Cerebellar cortex (tissue), 1 donor: ENCODE results near the gene USPL1.
"Not testable (repeated sequence)": the region's sequence is repeated elsewhere in the genome, so short reads cannot be mapped to it uniquely, and the experiment has no call there.

Experiments used
- DNase-seq: peaks from one replicate; pipeline ENCODE4 v3.0.0-alpha.2; 2015; ENCODE audit warnings: low spot score

The USPL1 gene

DNA sequence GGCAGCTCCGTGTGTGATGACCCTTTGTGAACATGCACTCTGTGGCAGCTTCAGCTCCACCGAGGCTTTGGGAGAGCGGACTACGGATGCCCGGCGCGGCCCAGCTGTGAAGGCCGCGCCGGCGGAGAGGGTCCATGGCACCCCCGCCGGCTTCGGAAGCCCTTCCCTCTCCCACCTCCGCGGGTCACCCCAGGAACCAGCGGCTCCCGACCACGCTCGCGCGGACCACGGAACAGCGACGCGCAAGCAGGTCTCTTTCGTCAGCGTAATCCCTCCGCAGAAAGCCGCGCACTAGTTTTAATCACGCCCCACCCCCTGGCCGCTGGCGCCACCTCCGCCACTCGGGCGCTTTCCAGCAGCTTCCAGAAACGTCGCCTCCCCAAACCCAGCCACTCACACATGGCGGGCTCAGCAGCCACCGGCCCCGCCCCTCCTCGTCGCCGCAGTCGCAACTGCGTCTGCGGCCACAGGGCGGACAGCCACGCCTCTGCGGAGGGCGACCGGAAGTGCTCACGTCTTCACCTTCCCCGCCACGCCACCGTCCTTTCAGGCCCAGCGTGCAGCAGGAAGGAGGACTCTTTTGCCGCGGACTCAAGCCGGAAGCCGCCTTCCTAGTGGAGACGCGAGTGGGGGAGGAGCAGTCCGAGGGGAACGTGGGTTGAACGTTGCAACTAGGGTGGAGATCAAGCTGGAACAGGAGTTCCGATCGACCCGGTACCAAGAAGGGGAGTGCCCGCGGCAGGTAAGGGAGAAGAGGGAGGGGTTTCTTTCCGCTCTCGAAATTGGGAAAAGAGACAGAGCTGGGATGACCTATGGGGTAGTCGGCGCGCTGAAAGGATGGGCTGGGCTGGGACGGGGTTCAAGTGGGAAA is at the start of gene USPL1:
USPL1 (plus strand) TSS at position 606 of the 871 bp plus-strand sequence. CDS start 3,221 bp downstream, outside the sequence.
- DNase-seq, result peak; percentile 96

DNA sequence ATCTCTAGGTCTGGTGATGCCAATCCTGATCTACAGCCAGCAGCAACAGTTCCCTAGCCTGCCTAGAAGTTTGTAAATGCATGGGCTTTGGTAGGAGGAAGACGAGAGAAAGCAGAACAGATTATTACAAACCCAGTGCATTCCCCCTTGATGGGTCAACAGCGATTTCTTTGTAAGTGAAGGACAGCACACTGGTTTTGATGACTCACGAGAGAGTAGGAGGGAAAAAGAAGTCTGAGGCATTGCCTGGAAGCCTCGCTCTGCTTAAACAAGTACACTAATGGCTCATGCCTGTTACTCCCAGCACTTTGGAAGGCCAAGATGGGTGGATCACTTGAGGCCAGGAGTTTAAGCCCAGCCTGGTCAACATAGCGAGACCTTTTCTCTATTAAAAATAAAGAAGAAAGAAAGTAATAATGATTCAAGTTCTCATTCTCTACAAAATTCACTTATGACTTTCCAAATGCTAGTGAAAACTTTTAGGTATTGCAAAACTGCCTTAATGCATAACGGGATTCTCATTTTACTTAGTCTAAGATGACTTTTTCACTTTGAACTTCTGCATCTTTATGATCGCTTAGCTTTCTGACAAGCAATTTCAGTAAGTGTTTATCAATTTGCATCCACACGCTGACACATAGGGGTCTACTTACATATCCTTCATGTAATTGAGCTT is 47.7 kb upstream of the USPL1 start:
- DNase-seq, result no peak

DNA sequence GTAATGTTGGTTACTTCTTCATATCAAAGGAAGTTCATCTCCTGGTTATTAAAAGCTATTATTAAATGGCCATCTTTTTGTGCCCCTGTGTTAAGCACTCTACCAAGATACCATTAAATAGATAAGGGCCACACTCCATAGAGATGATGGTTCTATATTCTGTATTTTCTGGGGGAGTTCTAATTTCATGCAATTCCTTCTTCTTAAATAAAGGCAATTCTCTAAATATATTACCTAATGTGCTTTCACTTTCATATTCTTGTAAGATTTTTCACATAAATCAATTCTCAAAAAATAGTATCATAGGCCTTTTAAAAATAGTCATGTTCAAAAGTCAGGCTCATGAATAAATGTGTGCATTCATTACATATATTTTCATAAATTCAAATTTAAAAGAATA is 47.0 kb upstream of the USPL1 start:
- no peak for DNase-seq

DNA sequence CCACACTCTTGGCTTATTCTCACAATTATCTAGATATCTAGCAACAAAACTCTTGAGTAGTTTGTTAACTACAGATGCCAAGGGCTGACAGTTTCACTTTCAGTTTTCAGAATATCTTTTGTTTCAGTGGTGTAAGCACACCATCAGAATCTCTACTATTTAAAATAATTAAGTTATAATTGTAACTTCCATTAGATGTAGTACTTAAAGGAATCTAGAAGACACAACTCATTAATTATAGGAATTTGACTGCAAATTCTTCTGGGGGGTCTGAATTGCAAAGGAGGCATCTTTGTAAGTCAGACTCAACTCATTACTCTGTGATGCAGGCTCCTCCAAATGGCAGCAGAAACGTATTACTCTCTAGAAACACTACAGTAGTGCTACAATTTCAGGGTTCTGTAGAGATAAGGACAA is 44.9 kb upstream of the USPL1 start:
- DNase-seq, result peak; percentile 28

DNA sequence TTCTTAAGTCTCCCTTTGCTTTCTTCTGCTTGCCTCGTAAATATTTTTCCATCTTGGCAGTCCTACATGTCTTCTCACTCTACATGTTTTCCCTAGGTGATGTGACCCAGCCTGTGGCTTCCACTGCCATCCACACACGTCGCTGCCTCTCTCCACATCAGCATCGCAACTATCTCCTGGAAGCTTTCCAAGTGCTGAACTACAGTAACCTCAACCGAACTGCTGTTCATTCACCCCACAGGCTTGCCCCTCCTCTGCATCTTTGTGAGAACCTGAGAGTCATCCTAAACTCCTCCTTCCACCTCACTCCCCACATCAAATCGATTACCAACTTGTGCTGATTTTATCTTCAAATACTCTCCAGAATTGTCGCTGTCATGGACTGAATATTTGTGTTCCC is 41.2 kb upstream of the USPL1 start:
- DNase-seq, result no peak

DNA sequence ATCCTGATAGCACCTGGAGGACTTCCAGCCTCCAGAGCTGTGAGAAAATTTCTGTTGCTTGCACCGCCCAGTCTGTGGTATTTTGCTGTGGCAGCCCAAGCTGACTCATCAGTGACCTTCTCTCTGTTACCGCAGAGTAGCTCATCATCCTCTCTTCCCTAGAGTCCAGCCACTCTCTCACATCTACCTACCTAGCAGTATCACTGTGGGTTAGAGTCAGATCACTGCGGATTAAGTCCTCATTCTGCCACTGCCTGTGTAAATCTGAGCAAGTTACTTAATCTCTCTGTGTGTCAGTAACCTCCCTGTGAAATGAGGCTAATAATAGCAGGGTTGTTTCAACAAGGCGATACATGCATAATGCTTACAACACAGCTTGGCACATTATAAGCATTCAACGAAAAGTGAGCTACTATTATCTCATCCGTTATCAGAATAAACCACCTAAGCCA is 40.3 kb upstream of the USPL1 start:
- no peak for DNase-seq

DNA sequence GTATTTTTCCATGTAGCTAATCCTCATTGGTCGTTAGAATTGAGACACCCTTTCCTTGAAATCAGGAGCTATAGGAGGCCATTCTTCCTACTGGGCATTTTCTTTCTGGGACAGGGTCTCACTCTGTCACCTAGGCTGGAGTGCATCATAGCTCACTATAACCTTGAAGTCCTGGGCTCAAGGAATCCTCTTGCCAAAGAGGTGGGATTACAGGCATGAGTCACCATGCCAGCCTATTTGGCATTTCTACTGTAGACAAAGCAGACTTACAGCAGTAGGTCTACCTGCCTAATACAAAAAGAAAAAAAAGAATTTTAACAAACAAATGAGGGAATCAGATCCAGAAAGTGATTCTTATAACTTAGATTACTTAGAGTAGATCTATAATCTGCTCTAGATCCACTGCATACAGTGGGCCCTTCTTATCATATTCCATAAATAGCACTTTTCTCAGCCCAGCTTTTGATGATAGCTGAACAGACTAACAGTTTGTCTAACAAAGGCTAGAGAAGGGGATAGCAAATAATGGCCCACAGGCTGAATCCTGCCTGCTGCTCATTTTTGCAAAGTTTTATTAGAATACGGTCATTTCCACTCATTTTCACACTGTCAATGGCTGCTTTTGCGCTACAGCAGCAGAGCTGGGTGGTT is 36.7 kb upstream of the USPL1 start:
- DNase-seq, result no peak

DNA sequence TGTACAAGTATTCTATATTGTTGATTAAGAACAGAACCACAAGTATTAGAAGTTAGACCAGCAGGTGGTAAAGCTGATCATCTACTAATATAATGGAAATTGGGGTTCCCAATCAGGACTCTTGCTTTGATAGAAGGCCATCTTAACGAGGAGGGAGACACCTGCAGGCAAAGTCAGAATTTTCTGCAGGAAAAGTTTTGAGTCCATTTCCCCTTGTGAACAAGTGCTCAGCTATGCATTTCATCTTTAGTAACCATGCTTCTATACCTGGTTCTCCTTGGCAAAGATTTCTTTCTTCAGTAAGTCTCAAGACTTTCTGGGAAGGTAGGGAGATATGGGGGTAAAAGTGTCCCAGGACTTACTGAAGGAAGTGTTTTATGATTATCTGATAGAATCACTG is 36.1 kb upstream of the USPL1 start:
- peak; percentile 9 for DNase-seq

DNA sequence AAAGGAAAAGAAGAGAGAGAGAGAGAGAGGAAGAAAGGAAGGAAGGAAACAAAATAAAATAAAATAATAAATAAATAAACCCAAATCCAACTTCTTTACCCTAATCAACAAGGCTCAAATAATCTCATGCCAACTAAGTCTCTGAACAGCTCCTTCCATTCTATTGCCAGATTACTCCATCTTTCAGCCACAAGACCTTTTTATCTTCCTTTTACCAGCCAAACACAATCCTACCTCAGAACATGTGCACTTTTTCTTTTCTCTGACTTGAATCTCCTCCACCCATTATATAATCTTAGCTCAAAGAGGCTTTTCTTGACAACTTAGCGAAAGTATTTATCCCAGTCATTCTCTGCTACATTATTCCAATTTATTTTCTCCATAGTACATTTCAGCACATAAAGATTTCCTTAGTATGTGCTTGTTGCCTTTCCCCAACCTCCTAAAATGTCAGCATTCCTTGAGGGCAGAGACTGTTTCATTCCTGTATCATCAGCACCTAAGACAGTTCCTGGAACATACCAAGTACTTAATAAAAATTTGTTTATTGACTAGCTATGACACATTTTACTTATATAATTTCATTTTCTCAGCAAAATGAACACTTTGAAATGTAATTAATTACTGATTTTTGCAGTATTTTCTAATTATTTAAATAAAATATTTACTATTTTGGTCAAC is 33.5 kb upstream of the USPL1 start:
- no peak for DNase-seq

DNA sequence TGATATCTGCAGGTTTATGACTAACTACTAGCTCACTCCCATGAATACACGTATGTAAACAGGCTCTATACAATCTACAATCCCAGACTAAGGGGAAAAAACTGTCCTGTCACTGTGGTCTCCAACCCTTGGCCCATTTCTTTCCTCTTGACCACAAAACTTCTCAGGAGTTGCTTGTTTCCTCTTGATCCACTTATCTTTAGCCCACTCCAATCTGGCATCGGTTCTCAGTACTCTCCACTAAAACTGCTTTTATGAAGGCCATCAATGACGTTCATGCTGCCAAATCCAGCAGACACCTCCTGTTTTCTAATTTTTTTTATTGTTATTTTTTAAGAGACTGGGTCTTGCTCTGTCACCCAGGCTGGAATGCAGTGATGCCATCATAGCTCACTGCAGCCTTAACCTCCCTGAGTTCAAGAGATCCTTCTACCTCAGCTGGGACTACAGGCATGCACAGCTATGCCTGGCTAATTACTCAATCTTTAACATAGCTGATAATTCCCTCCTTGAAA is 31.9 kb upstream of the USPL1 start:
- no peak for DNase-seq

DNA sequence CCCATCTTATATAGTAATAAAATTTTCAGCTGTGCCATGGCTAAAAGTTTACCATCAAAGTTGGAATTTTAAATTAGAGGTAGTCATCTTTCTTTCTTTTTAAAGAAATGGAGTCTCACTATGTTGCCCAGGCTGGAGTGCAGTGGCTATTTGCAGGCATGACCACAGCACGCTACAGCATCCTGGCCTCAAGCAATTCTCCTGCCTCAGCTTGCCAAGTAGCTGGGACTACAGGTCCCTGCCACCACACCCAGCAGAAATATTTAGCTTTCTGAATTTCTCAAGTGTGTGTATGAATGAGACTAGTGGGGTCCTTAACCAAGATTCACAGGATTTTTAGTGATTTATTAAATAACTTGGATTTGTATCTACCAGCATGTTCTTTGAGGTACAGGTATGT is 30.5 kb upstream of the USPL1 start:
- DNase-seq, result no peak

DNA sequence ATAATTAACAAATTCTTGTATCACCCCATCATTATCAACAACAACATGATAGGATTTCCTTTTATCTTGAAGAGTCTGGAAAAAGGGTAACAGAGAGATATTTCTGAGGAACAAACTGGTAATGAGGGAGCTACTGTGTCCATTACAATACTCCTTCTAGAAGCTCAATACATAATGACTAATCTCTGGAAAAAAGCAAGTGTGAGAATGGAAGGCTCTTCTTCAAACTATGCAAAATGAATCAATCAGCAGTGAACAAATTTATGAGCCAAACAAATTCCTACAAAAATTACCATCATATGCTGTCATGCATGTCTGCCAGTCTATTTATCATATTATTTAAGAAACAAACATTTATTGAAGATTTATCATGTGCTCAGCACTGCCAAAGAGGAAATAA is 30.0 kb upstream of the USPL1 start:
- DNase-seq, result no peak

DNA sequence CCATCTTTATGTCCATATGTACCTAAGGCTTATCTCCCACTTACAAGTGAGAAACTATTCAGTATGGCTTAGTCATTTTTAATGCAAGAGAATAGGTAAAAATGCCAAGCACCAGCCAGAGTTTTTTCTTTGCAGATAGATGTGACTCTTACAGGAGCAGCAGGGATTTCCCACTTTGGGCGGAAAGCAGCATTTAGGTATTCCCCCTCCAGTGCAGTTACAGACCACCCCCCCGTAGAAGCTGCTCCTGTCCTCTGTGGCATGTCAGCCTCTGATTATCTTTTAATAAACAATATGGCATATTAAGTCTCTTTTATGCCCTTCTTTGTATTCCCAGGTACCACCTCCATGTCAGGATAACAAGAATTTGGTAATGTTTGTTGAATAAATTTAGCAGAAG is 24.7 kb upstream of the USPL1 start:
- no peak for DNase-seq

DNA sequence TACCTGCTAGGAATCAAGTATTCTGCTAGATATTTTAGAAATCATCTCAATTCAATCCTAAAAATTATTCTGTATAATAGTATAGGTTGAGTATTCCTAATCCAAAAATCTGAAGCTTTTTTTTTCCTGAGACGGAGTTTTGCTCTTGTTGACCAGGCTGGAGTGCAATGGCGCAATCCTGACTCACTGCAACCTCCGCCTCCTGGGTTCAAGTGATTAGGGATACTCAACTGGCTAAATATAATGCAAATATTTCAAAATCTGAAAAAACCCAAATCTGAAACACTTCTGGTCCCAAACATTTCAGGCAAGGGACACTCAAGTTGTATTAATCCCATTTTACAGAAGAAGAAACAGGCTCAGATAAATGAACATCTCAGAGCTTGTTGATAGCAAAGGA is 17.2 kb upstream of the USPL1 start:
- no peak for DNase-seq

DNA sequence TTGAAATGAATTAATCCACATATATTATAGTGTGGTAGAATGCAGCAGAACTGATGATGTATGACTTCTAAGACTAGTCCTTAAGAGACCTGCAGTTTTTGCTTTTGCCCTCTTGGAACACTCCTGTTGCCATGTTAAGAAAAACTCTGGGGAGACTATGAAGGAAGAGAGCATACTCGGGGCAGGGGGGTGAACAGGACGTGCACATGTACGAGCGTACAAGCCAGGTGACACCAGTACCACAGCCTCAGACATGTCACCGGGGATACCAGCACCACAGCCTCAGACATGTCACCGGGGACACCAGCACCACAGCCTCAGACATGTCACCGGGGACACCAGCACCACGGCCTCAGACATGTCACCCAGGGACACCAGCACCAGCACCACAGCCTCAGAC is 15.9 kb upstream of the USPL1 start:
- DNase-seq, result no peak

DNA sequence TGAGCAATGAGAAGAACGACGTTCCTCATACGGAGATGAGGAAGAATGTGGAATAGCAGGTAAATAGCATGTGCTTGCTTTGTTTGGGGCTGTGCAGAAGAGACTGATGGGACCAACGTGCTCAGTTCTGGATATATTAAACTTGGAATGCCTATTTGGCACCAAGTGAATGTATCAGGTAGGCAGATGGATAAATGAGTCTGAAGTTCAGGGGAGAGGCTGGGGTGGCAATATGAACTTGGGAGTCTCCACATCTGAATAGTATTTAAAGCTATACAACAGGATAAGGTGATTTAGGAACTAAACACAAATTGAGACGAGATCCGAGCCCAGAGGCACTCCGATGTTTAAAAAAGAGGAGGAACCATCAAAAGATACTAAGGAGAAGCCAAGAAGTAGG is 12.7 kb upstream of the USPL1 start:
- DNase-seq, result no peak

DNA sequence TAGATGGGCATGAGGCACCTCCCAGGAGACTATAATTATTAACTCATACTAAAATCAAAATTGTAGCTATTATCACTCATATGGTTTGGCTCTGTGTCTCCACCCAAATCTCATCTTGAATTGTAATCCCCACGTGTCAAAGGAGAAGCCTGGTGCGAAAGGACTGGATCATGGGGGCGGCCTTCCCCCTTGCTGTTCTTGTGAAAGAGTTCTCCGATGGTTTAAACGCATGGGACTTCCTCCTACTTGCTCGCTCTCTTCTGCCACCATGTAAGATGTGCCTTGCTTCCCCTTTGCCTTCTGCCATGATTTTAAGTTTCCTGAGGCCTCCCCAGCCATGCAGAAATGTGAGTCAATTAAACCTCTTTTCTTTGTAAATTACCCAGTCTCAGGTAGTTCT is 10.5 kb upstream of the USPL1 start:
- DNase-seq, result not testable (repeated sequence)

DNA sequence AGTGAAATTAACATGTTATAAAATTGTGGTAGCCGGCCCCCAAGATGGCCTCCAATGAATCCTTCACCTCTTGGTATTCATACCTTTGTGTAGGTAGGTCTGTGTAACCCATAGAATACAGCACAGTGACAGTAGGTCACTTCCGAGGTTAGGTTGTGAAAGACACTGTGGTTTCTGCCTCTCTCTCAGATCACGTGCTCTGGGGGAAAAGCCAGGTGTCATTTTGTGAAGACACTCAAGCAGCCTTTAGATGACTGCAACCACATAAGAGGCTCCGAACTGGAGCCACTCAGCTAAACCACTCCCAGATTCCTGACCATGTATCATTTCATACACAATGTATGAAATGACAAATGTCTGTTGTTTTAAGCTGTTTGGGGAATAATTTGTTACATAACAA is 9.8 kb upstream of the USPL1 start:
- no peak for DNase-seq

DNA sequence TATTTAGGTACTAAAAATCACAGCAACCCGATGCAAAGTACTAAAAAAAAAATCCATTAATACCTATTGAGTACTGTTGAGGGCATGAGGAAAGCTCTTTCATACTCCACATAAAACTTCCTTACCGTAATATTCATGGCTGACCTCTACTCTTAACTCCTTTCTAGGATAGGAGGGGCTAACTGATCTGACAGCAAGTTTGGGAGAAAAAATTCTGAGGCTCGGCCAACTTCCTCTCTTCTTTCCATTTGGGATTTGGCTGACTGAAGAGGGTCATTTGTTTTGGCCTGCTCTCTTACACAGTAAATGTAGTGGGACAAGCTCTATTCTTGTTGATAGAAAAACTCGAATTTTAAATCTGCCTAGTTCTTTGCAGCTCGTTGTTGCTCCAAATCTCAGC is 9.4 kb upstream of the USPL1 start:
- DNase-seq, result no peak

DNA sequence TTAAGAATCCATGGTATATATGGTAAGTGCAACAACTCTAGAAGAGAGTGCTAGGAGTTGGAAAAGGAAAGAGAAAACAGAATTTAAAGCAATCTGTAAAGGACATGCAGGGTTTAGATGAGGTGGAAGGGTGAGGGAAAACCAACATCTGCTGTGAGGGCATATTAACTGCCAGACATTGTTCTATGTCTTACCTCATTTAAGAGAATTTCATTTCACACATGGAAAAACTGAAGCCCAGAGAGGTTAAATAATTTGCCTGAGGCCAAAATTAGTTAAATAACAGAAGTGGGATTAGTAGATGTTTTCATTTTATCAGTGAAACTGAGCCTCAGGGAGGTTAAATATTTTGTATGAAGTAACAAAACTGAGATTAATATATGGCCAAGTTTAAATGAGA is 7.4 kb upstream of the USPL1 start:
- no peak for DNase-seq

DNA sequence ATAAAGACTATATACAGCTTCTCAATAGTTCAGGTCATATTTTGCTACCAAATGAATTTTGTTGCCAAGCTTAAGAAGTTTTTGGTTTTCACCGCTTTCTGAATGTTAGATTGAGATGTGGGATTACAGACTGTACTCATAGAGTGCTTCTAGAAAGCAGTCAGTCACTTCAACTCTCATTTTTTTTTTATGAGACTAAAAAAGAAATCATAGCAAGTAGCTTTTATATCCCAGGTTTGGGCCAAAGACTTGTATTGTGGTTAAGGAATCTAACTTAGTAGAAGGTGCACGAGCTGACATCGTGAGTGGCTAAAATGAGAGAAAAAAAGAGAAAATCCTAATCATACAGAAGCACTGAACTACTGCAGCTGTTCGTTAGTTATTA is 2.2 kb upstream of the USPL1 start:
- DNase-seq, result peak; percentile 45

DNA sequence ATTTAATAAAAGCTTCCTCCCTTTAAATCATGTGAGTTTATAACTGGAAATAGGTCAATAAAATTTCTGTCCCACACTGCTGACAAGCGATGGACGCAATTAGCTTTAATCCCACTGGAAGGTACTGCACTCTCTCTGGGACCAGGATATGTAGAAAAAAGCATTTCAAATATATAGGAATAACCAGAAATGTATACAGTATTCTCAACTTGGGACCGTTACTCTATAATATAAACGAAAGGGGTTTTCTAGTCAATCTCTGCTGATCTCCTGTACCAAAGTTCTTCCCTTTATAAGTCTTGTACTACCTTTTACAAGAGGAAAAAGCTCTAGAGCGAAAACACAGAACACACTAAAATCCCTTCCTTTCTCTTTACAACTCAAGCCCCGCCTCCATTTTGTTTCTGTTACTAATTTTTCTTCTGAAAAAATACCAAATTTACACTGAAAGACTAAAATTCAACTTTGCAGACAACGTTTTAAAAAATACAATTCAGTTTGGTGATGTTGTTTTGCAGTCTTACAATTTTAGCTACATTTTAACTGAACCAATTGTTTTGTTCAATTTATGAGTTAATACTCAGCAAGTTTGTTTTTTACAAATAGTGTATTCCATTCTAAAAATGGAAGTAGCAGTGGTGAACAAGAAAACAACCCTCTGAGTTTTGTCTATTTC is 1.7 kb upstream of the USPL1 start:
- peak; percentile 57 for DNase-seq
